ENCODE results near the gene DLGAP4. TPM values are rescaled to one million over a fixed set of nuclear protein-coding genes. Genes with fewer than 3 reads are reported as not detected.

The DLGAP4 gene
- total RNA-seq, 1 donor, result 18.1 TPM

DNA sequence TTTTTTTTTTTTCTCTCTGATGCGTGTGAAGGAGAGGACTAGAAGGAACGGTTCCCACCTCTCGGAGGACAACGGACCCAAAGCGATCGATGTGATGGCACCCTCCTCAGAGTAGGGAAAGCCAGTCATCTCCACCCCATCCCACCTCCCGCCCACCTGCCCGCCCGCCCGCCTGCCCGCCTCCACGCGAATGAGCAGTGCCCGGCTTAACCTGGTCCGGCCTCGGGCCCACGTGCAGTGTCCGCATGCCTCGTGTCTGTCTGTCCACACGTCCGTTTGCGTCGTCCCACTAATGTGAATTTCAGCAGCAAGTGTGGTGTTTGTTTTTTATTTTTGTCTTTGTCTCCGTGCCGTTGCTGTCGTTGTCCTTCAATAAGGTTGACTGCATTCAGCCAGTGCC, 193.1 kb downstream of the DLGAP4 start:
- H3K4me2 ChIP-seq (ENCODE audit: insufficient read depth, low read length), result no peak overlapping the region
- peaks cover 67% of the 10 kb centered on the region for H4K20me1 ChIP-seq (ENCODE audit: insufficient read depth, low read length)
- no peak overlapping the region for H2AFZ ChIP-seq (ENCODE audit: low read length)
- H3K9me3 ChIP-seq (ENCODE audit: low read depth, low read length), result no peaks in the 10 kb centered on the region
- peaks cover 89% of the 10 kb centered on the region for H3K79me2 ChIP-seq (ENCODE audit: insufficient read depth, low read length)
- TF ChIP-seq, protein P1, sequence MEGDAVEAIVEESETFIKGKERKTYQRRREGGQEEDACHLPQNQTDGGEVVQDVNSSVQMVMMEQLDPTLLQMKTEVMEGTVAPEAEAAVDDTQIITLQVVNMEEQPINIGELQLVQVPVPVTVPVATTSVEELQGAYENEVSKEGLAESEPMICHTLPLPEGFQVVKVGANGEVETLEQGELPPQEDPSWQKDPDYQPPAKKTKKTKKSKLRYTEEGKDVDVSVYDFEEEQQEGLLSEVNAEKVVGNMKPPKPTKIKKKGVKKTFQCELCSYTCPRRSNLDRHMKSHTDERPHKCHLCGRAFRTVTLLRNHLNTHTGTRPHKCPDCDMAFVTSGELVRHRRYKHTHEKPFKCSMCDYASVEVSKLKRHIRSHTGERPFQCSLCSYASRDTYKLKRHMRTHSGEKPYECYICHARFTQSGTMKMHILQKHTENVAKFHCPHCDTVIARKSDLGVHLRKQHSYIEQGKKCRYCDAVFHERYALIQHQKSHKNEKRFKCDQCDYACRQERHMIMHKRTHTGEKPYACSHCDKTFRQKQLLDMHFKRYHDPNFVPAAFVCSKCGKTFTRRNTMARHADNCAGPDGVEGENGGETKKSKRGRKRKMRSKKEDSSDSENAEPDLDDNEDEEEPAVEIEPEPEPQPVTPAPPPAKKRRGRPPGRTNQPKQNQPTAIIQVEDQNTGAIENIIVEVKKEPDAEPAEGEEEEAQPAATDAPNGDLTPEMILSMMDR (IDR thresholded peaks at IDR 0.05; ENCODE audit: extremely low read depth, low read depth, low read length), result no peak
- DNase-seq (ENCODE audit: insufficient read length, low spot score, missing footprints), result no peak
- H3K4me3 ChIP-seq (ENCODE audit: insufficient read depth, low read length), result no peak overlapping the region
- H3K27ac ChIP-seq (ENCODE audit: low read depth, low read length), result peak overlapping the region; percentile 62
- H3K4me1 ChIP-seq (ENCODE audit: insufficient read depth, low read length), result peaks cover 34% of the 10 kb centered on the region
- H3K27me3 ChIP-seq (ENCODE audit: insufficient read depth, low read length), result no peaks in the 10 kb centered on the region
- H3K36me3 ChIP-seq (ENCODE audit: insufficient read depth, low read length), result peaks cover 78% of the 10 kb centered on the region

DNA sequence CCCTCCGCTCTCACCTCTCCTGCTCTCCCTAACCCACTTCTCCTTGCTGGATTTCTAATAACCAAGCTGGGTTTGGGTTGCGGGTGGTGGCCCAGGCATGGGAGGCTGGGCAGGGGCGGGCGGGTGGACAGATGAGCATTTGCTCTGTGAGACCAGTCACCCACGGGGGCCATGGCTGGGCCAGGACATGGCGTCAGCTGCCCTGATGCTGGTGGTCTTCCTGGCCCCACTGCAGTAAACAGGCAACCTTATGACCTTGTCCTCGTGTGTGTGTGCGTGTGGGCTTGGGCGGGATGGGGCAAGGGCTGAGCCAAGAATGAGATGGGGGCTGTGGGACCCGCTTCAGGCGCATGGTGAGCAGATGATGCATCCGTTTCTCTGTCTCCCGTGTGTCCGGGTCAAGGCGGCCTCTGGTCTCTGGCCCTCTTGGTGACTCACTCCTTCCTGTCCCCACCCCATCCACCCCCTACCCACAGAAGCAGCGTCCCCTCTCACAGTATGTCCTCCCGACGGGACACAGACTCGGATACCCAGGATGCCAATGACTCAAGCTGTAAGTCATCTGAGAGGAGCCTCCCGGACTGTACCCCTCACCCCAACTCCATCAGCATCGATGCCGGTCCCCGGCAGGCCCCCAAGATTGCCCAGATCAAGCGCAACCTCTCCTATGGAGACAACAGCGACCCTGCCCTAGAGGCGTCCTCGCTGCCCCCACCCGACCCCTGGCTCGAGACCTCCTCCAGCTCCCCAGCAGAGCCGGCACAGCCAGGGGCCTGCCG, 193.8 kb downstream of the DLGAP4 start:
- H2AFZ ChIP-seq (ENCODE audit: low read length), result no peak overlapping the region

DNA sequence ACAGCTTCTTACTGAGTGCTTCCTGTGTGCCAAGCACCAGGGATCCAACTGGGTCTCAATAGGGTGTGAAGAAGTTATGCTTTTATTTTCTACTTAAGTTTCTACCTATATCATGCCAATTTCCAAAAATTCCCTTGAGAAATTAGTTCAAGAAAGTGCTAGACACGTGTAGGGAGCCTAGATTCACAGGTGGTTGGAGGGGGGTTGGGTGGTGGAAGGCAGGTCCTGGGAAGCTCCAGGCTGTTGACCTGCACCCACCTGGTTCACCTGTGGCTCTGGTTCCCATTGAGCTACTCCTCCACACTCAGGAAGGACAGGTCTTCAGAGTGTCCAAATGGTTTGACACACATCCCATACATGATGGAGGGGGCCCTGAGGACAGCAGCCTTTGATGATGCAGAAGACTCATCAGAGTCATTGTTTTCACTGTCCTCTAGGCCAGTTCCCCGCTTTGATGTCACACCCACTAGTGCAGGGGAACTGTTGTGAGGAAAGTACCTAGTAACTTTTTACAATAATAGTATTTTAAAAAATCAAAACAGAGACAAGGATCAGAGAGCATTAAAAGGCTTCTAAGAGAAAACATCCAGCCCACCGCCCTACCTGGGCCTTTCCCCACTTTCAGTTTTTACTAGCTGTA, 195.3 kb downstream of the DLGAP4 start:
- Histone ChIP-seq H3K4me2 (ENCODE audit: insufficient read depth, low read length) (no peak overlapping the region), H3K4me1 (ENCODE audit: insufficient read depth, low read length) (peaks cover 30% of the 10 kb centered on the region), H3K4me3 (ENCODE audit: insufficient read depth, low read length) (no peak overlapping the region), H3K36me3 (ENCODE audit: insufficient read depth, low read length) (peaks cover 83% of the 10 kb centered on the region), H3K79me2 (ENCODE audit: insufficient read depth, low read length) (peaks cover 87% of the 10 kb centered on the region), H3K27ac (ENCODE audit: low read depth, low read length) (no peak overlapping the region), H3K27me3 (ENCODE audit: insufficient read depth, low read length) (no peaks in the 10 kb centered on the region), H4K20me1 (ENCODE audit: insufficient read depth, low read length) (peaks cover 60% of the 10 kb centered on the region), H2AFZ (ENCODE audit: low read length) (no peak overlapping the region), H3K9me3 (ENCODE audit: low read depth, low read length) (no peaks in the 10 kb centered on the region)
- TF ChIP-seq, protein P1 (IDR thresholded peaks at IDR 0.05; ENCODE audit: extremely low read depth, low read depth, low read length), result no peak
- no peak for DNase-seq (ENCODE audit: insufficient read length, low spot score, missing footprints)

More for the DNA sequence above, 193.8 kb downstream of the DLGAP4 start:
- peaks cover 30% of the 10 kb centered on the region for H3K4me1 ChIP-seq (ENCODE audit: insufficient read depth, low read length)
- no peak overlapping the region for H3K4me3 ChIP-seq (ENCODE audit: insufficient read depth, low read length)
- H3K9me3 ChIP-seq (ENCODE audit: low read depth, low read length), result no peaks in the 10 kb centered on the region
- H3K36me3 ChIP-seq (ENCODE audit: insufficient read depth, low read length), result peaks cover 85% of the 10 kb centered on the region
- no peak overlapping the region for H3K4me2 ChIP-seq (ENCODE audit: insufficient read depth, low read length)
- H3K27me3 ChIP-seq (ENCODE audit: insufficient read depth, low read length), result no peaks in the 10 kb centered on the region
- peak overlapping the region; percentile 48 for H3K27ac ChIP-seq (ENCODE audit: low read depth, low read length)
- TF ChIP-seq, protein P1 (IDR thresholded peaks at IDR 0.05; ENCODE audit: extremely low read depth, low read depth, low read length), result no peak
- peaks cover 89% of the 10 kb centered on the region for H3K79me2 ChIP-seq (ENCODE audit: insufficient read depth, low read length)
- DNase-seq (ENCODE audit: insufficient read length, low spot score, missing footprints), result peak; percentile 96
- H4K20me1 ChIP-seq (ENCODE audit: insufficient read depth, low read length), result peaks cover 61% of the 10 kb centered on the region

DNA sequence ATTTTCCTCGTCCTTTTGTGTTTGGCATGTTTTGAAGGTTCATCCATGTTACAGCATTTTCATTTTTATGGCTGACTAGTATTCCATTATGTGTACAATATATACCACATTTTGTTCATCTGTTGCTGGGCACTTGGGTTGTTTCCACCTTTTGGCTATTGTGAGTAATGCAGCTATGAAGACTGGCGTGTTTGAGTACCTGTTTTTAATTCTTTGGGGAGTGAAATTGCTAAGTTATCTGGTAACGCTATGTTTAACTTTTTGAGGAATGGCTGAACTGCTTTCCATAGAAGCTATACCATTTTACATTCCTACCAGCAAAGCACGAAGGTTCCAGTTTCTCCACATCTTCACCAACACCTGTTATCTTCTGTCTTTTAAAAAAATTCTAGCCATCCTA, 198.2 kb downstream of the DLGAP4 start:
- no peak overlapping the region for H3K4me2 ChIP-seq (ENCODE audit: insufficient read depth, low read length)
- peaks cover 83% of the 10 kb centered on the region for H3K36me3 ChIP-seq (ENCODE audit: insufficient read depth, low read length)
- TF ChIP-seq, protein P1 (IDR thresholded peaks at IDR 0.05; ENCODE audit: extremely low read depth, low read depth, low read length), result peak; percentile 20
- H3K27ac ChIP-seq (ENCODE audit: low read depth, low read length), result no peak overlapping the region
- no peaks in the 10 kb centered on the region for H3K27me3 ChIP-seq (ENCODE audit: insufficient read depth, low read length)
- H3K79me2 ChIP-seq (ENCODE audit: insufficient read depth, low read length), result peaks cover 80% of the 10 kb centered on the region
- H2AFZ ChIP-seq (ENCODE audit: low read length), result no peak overlapping the region
- peaks cover 8% of the 10 kb centered on the region for H3K4me1 ChIP-seq (ENCODE audit: insufficient read depth, low read length)
- H4K20me1 ChIP-seq (ENCODE audit: insufficient read depth, low read length), result peaks cover 51% of the 10 kb centered on the region
- H3K9me3 ChIP-seq (ENCODE audit: low read depth, low read length), result no peaks in the 10 kb centered on the region
- H3K4me3 ChIP-seq (ENCODE audit: insufficient read depth, low read length), result no peak overlapping the region
- no peak for DNase-seq (ENCODE audit: insufficient read length, low spot score, missing footprints)

Data from osteoblast (primary cell).